Kidney glomerular epithelial cell (primary cell): ENCODE results near the gene TMEM169.

ENCODE experiments used
- DNase-seq: peaks from one replicate; lab custom pipeline; 2025; lab: John Stamatoyannopoulos, UW

Gene TMEM169

GRCh38 chr2:216081487-216082116 lies at the start of gene TMEM169, which contains the start of gene PECR:
Gene TMEM169 (plus strand): TSS chr2:216081919. CDS start chr2:216095964, 14,045 bp downstream.
Gene PECR (minus strand): TSS chr2:216081809. CDS start chr2:216081741, 68 bp downstream.
- DNase-seq, result peak; percentile 25

DNA sequence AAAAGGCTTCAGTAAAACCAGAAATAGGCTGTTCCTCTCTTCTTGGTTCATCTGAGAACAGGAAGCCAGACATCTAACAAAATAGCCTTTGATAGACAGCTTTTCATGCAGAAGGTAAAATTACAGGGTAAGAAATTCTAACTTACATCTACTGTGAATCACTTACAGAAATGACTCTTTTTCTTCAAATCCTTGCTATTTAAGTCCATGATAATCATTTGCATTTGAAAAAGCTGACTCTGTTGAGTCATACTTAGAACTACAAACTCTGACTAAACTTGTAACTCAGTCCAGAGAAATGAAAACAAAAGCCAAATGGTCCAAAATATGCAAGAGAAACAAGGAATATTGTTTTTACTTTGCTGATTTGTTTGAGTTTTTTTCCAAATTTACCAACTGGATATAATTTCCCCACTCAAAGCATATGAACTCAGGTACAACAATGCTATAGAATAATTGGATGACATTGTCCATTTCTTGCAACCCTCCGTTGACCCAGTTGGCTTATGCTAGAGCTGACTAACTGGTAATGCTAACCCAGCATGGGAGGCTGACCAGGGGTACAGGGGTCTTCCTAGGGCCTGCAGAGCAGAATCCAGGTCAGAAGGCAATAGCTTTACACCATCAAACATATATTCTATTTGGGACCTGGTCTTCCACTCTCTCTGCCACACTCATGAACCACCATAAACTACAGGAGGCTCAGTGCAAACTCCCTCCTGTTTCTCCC lies 49.6 kb upstream of the TMEM169 start:
- peak; percentile 59 for DNase-seq

- no peak for DNase-seq
These were observed 48.3 kb upstream of the TMEM169 start for GRCh38 chr2:216033403-216033802.

DNA sequence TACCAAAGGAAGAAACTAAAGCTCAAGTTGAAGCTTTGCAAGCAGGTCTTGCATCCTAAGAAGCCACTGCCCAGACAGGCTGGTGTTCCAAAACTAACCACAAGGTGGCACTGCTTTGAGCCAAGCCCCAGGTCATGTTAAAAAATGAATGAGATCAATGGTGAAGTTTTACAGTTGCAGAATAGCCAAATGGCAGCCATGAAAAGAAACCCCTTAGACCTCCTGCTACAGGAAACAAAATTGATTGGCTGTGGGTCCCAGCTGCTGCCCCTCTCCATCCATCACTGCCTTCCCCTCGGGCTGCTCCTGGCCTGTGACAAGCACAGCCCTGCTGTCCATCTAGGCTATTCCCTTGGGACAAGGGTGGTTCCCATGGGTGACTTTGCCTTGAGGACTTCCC lies 47.7 kb upstream of the TMEM169 start:
- DNase-seq, result peak; percentile 42

DNA sequence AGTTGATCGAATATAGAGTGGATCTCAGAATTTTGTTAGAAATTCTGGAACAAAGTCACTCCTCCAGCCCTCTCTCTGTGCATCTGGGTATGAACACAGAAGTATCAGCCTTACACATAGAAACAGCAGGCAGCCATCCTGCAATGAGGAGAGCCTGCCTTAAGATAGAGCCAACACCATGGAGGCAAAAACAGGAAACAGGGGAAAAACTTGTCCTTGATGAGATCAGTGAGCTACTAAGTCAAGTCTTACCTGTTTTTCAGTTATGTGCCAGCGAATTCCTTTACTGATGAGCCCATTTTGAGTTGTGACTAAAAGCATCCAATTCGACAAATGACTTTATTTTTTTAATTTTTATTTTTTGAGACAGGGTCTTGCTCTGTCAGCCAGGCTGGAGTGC lies 41.8 kb upstream of the TMEM169 start:
- no peak for DNase-seq

DNA sequence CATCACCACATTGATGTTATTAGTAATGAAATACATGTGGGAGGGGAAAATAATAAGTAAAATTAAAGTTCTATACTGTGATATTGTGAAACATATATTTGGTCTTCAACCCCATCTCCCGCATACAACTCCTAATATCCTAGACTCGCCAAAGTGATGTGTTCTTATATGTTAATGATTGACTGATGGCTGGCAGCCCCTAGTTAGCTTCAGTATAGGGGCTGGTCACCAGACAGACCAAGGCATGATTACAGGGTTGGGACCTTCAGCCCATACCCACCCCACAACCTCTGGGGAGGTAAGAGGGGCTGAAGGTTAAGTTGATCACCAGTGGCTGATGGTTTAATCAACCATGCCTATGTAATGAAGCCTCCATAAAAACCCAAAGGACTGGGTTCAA lies 40.3 kb upstream of the TMEM169 start:
- DNase-seq, result no peak

DNA sequence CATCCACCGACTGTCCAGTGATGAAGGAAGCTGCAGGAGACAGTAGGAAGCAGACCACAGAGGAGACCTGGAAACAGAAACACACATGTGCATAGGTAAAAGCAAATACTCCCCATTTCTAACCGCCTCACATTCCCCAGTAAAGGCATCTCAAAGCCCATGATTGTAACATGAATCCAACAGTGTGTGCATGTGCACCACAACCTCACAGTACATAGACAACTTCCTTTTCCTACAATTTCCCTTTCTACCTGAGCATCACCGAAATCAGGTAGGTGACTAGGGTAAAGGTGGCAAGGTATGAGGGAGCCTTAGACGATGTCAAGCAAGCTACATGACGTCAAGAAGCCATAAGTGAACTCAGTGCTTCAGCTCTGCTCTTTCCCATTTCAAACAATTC lies 37.8 kb upstream of the TMEM169 start:
- no peak for DNase-seq

GRCh38 chr2:216044883-216045486 lies 36.7 kb upstream of the TMEM169 start:
- DNase-seq, result no peak

GRCh38 chr2:216047397-216047796 lies 34.3 kb upstream of the TMEM169 start:
- DNase-seq, result no peak

- no peak for DNase-seq
These were observed 32.3 kb upstream of the TMEM169 start for GRCh38 chr2:216049452-216049851.

- no peak for DNase-seq
These were observed 30.4 kb upstream of the TMEM169 start for GRCh38 chr2:216051350-216051749.

DNA sequence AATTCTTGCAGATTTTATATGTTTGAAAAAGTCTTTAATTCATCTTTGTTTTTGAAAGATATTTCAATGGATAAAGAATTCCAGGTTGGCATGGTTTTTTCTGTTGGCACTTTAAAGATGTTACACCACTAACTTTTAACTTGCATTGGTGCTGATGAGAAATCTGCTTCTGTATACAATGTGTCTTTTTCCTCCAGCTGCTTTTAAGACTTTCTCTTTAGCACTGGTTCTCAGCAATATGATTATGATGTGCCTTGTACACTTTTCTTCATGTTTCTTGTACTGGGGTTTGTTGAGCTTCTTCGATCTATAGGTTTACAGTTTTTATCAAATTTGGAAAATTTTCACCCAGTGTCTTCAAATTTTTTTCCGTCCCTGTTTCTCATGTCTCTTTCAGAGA lies 29.3 kb upstream of the TMEM169 start:
- DNase-seq, result no peak

GRCh38 chr2:216055680-216056079 lies 26.0 kb upstream of the TMEM169 start:
- DNase-seq, result no peak

DNA sequence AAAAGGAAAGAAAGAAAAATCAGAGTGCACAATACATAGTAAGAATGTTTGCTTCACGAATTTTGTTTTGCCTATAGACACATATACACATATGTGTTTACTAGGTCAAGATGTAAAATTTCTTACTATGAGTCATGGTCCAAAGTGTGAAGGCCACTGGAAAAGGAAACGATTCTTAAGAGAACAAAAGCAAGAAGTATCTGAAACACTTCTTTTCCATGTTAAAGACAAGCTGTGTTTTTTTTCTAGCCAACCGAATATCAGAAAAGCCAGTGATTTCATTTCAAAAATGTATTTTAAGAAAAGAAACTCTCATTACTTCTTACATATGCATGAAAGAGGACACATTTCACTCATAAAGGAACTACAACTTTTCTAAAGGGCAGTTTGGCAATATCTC lies 25.0 kb upstream of the TMEM169 start:
- DNase-seq, result peak; percentile 56

DNA sequence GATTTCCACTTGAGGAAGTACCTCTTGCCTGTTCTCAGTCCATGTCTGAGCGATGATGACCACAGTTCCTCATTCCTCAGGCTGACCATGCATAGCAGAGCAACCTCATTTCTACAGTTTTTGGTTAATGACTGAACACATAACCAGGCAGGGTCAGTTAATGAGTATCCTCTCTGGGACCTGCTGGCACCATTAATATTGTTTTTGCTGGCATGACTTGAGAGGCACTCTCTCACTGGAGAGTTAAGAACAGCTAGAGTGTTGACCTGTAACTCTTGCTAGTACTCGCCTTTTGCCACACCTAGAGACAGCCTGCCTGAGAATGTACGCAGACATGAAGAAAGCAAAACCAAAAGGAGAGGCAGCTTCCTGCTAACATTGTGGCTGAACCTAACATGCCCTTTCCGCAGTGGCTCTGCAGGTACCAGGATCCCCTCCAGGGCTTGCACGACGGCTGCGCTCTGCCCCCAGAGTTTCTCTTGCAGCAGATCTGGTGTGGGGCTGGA lies 24.0 kb upstream of the TMEM169 start:
- peak; percentile 100 for DNase-seq

- no peak for DNase-seq
These were observed 22.4 kb upstream of the TMEM169 start for GRCh38 chr2:216059233-216059834.

- peak; percentile 34 for DNase-seq
These were observed 17.6 kb upstream of the TMEM169 start for GRCh38 chr2:216064014-216064630.

GRCh38 chr2:216064665-216065064 lies 17.1 kb upstream of the TMEM169 start:
- no peak for DNase-seq

DNA sequence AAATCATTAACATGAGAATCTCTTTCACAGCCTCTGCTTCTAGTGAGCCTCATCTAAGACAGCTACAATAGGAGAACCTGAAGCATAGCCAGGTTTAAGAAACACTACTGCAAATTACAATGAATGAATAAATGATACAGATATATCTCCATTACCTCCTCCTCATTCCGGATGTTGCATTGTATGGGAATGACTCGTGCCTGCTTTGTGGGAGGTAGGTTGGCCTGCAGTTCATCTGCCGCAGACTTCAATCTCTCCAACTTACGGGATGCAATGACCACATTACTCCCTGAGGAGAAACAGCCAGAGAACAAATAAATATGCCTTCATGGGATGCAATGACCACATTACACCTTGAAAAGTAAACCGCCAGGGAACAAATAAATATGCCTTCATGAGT lies 15.5 kb upstream of the TMEM169 start:
- DNase-seq, result peak; percentile 91

DNA sequence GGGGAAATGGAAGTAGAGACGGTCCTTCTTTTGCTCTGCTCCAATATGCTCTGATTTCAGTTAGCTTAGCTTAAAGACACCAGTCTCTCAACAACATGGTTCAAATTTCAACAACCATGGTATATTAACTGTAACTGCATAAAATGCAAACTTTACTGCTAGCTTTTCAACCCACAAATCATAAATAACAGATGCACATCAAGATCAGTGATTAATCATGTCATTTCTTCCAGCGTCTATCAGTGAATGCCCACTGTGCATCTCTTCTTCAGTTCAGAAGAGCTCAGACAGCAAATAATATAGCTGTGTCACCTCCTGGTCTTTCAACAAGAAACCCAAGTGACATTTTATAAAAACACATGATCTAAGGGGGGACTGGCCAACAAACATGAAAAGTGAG lies 12.7 kb upstream of the TMEM169 start:
- no peak for DNase-seq

- no peak for DNase-seq
These were observed 11.5 kb upstream of the TMEM169 start for GRCh38 chr2:216070195-216070594.
